Erythroblast (primary cell): ENCODE results near the gene KLHDC7B.

Source experiments
- GATA1 ChIP-seq: IDR thresholded peaks from 2 replicates; pipeline ENCODE4 v1.6.1; 2011; ENCODE audit warnings: low read depth, mild to moderate bottlenecking, control low read depth, low read length, moderate library complexity
- POLR2A ChIP-seq: IDR thresholded peaks from 2 replicates; pipeline ENCODE4 v1.6.1; 2011; ENCODE audit warnings: mild to moderate bottlenecking, low read length

GRCh38 chr22:50518606-50519005 lies 27.1 kb upstream of the KLHDC7B start:
- TF ChIP-seq POLR2A (no peak), GATA1 (no peak)
